Fibroblast of skin of back (primary cell): ENCODE data around the gene LHX8.

Experiments used
- DNase-seq: peaks from one replicate; pipeline ENCODE4 v3.0.0-alpha.2; 2013

LHX8 gene

DNA sequence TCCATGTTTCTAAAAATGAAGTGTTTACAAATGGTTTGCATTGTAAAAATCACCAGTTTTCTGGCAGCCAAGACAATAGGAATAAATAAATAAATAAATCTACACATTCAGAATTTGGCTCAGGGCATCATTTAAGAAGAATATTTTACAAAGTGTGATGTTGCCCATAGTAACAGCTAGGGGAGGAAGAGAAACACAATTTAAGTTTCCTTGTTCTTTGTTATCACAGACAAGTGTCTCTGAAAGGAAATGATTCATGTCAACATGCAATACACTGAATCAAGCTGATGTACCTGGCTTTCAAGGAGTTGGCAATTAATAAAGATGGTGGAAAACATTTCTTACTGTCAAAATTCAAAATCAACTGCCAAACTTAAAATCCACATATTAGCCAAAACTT lies 74.7 kb downstream of the LHX8 start:
- DNase-seq: no peak
